HEK293 (cell line): ENCODE results near the gene STING1.

Experiments
- CTCF ChIA-PET: fragments of 350-600 bp; formaldehyde crosslinking; extraction: SDS; loops from one replicate; lab custom pipeline; 2021; ENCODE audit warnings: antibody characterized with exemption; lab: Yijun Ruan, JAX
- POLR2A ChIA-PET: fragments of 300-600 bp; formaldehyde crosslinking; extraction: SDS; loops from one replicate; lab custom pipeline; 2020; ENCODE audit warnings: antibody characterized with exemption, inconsistent platforms; lab: Yijun Ruan, JAX
- H3K27ac ChIP-seq: fragments of 200-500 bp; sonication (Bioruptor generic); 2 replicates; pipeline ENCODE4 v1.5.1; 2014; ENCODE audit warnings: low read depth, low read length, control low read depth, inconsistent platforms; ENCODE audit errors: extremely low read depth
- H3K36me3 ChIP-seq, 2 experiments: fragments of 200-500 bp in 1 of 2; sonication (Bioruptor generic) in 1 of 2; 1 replicate in 1 of 2; 2 replicates in 1 of 2; pipeline ENCODE4 v1.5.1; 2014 to 2017; ENCODE audit warnings: inconsistent platforms in 2 of 2, low read length in 2 of 2; ENCODE audit not compliant: control insufficient read depth in 2 of 2, insufficient read depth in 1 of 2
- H3K4me1 ChIP-seq: fragments of 200-500 bp; sonication (Bioruptor generic); 2 replicates; pipeline ENCODE4 v1.5.1; 2014; ENCODE audit warnings: mild to moderate bottlenecking, low read length, inconsistent platforms; ENCODE audit not compliant: control insufficient read depth, insufficient read depth
- H3K4me3 ChIP-seq: 2 replicates; pipeline ENCODE4 v1.5.1; 2011; ENCODE audit warnings: low read depth, mild to moderate bottlenecking, control low read depth, low read length, moderate library complexity
- H3K9me3 ChIP-seq: fragments of 200-500 bp; sonication (Bioruptor generic); 2 replicates; pipeline ENCODE4 v1.5.1; 2014; ENCODE audit warnings: low read depth, low read length, inconsistent platforms; ENCODE audit not compliant: control insufficient read depth, insufficient read depth
- FEZF1 ChIP-seq: fragments of 450-650 bp; formaldehyde crosslinking; IDR thresholded peaks from 2 replicates; pipeline ENCODE4 v1.5.1; 2016; ENCODE audit warnings: missing biosample characterization, missing genetic modification characterization
- MEIS1 ChIP-seq: sonication (generic); formaldehyde crosslinking; IDR thresholded peaks from 2 replicates; pipeline ENCODE4 v1.8.1; 2022; ENCODE audit warnings: missing genetic modification reagents, mild to moderate bottlenecking, borderline replicate concordance
- PATZ1 ChIP-seq: fragments of 450-650 bp; formaldehyde crosslinking; IDR thresholded peaks from 2 replicates; pipeline ENCODE4 v1.5.1; 2016; ENCODE audit warnings: missing biosample characterization, missing genetic modification characterization
- REST ChIP-seq: fragments of 450-650 bp; formaldehyde crosslinking; IDR thresholded peaks from 2 replicates; pipeline ENCODE4 v1.5.1; 2016; ENCODE audit warnings: missing biosample characterization, missing genetic modification characterization
- ZBTB1 ChIP-seq: fragments of 450-650 bp; formaldehyde crosslinking; IDR thresholded peaks from 2 replicates; pipeline ENCODE4 v1.5.1; 2016; ENCODE audit warnings: missing biosample characterization, missing genetic modification characterization
- ZBTB49 ChIP-seq: fragments of 450-650 bp; formaldehyde crosslinking; IDR thresholded peaks from 2 replicates; pipeline ENCODE4 v1.5.1; 2016; ENCODE audit warnings: missing biosample characterization, missing genetic modification characterization, low read depth
- ZBTB6 ChIP-seq: fragments of 450-650 bp; formaldehyde crosslinking; IDR thresholded peaks from 2 replicates; pipeline ENCODE4 v1.5.1; 2017; ENCODE audit warnings: missing biosample characterization, missing genetic modification characterization
- ZNF132 ChIP-seq: fragments of 450-650 bp; formaldehyde crosslinking; IDR thresholded peaks from 2 replicates; pipeline ENCODE4 v1.5.1; 2017; ENCODE audit warnings: missing biosample characterization, missing genetic modification characterization, borderline replicate concordance
- ZNF202 ChIP-seq: fragments of 450-650 bp; formaldehyde crosslinking; IDR thresholded peaks from 2 replicates; pipeline ENCODE4 v1.5.1; 2016; ENCODE audit warnings: missing biosample characterization, missing genetic modification characterization, borderline replicate concordance
- ZNF394 ChIP-seq: fragments of 450-650 bp; formaldehyde crosslinking; IDR thresholded peaks from 2 replicates; pipeline ENCODE4 v1.5.1; 2016; ENCODE audit warnings: missing biosample characterization, missing genetic modification characterization, mild to moderate bottlenecking, moderate library complexity, borderline replicate concordance
- ZNF416 ChIP-seq: fragments of 450-650 bp; formaldehyde crosslinking; IDR thresholded peaks from 2 replicates; pipeline ENCODE4 v1.5.1; 2016; ENCODE audit warnings: missing biosample characterization, missing genetic modification characterization
- ZNF529 ChIP-seq: fragments of 450-650 bp; formaldehyde crosslinking; IDR thresholded peaks from 2 replicates; pipeline ENCODE4 v1.5.1; 2017; ENCODE audit warnings: missing genetic modification characterization, missing biosample characterization; ENCODE audit not compliant: insufficient replicate concordance
- ZNF561 ChIP-seq: fragments of 450-650 bp; IDR thresholded peaks from 2 replicates; pipeline ENCODE4 v1.5.1; 2018; ENCODE audit warnings: missing biosample characterization, missing genetic modification characterization, borderline replicate concordance
- ZNF596 ChIP-seq: fragments of 450-650 bp; IDR thresholded peaks from 2 replicates; pipeline ENCODE4 v1.5.0; 2018; ENCODE audit warnings: missing biosample characterization, mild to moderate bottlenecking, missing genetic modification characterization, moderate library complexity
- ZNF660 ChIP-seq: fragments of 450-650 bp; IDR thresholded peaks from 2 replicates; pipeline ENCODE4 v1.5.1; 2018; ENCODE audit warnings: missing biosample characterization, mild to moderate bottlenecking, missing genetic modification characterization
- ZNF670 ChIP-seq: fragments of 450-650 bp; formaldehyde crosslinking; IDR thresholded peaks from 2 replicates; pipeline ENCODE4 v1.5.1; 2016; ENCODE audit warnings: missing biosample characterization, missing genetic modification characterization, low read depth
- ZXDB ChIP-seq: fragments of 450-650 bp; formaldehyde crosslinking; IDR thresholded peaks from 2 replicates; pipeline ENCODE4 v1.5.1; 2016; ENCODE audit warnings: missing biosample characterization, missing genetic modification characterization

STING1 gene

GRCh38 chr5:139461698-139462097 is 20.9 kb downstream of the STING1 start:
- H3K27ac ChIP-seq = no peak overlapping the region
- no peak overlapping the region for H3K4me3 ChIP-seq
- no peak for TF ChIP-seq ZNF670 (tag by site-specific recombination)
- TF ChIP-seq ZNF394 (tag by site-specific recombination) = no peak
- TF ChIP-seq FEZF1 (tag by site-specific recombination) = no peak
- no peak for TF ChIP-seq ZXDB (tag by site-specific recombination)
- TF ChIP-seq ZBTB1 (tag by site-specific recombination) = no peak
- TF ChIP-seq ZBTB6 = no peak
- TF ChIP-seq ZNF660 (tag by site-specific recombination) = no peak
- TF ChIP-seq ZNF416 = no peak
- no peak for TF ChIP-seq ZNF202 (tag by site-specific recombination)
- TF ChIP-seq ZBTB49 (tag by site-specific recombination) = no peak
- no peak for TF ChIP-seq ZNF596 (tag by site-specific recombination)
- no peak for TF ChIP-seq ZNF529 (tag by site-specific recombination)
- TF ChIP-seq MEIS1 (CRISPR knock-in tag) = no peak
- TF ChIP-seq PATZ1 (tag by site-specific recombination) = no peak
- no peaks in the 10 kb centered on the region; the same call in 1 of the 2 replicates for H3K4me1 ChIP-seq
- H3K9me3 ChIP-seq = no peaks in the 10 kb centered on the region
- ChIA-PET CTCF (interaction anchor here (1.2 kb wide), 1 partner anchor 56 kb away, joined by 3 read pairs; no protein-coding TSS in a partner anchor), POLR2A (no interaction called here)
- H3K36me3 ChIP-seq = no peaks in the 10 kb centered on the region; a peak in 1 of 3 replicates

- Histone ChIP-seq H3K4me3 (no peak overlapping the region), H3K4me1 (no peaks in the 10 kb centered on the region; the same call in 1 of the 2 replicates)
- ChIA-PET POLR2A (no interaction called here), CTCF (no interaction called here)
- no peak for TF ChIP-seq ZXDB (tag by site-specific recombination)
- TF ChIP-seq ZNF132 = no peak
- TF ChIP-seq, all 188 proteins: peak for 0
- H3K9me3 ChIP-seq = no peaks in the 10 kb centered on the region
- no peak overlapping the region for H3K27ac ChIP-seq
- no peaks in the 10 kb centered on the region; a peak in 1 of 3 replicates for H3K36me3 ChIP-seq
Measured at GRCh38 chr5:139461176-139461575, 21.4 kb downstream of the STING1 start.

GRCh38 chr5:139460455-139460854 is 22.1 kb downstream of the STING1 start:
- Histone ChIP-seq H3K36me3 (no peaks in the 10 kb centered on the region; a peak in 1 of 3 replicates), H3K27ac (no peak overlapping the region), H3K4me1 (no peaks in the 10 kb centered on the region; the same call in 1 of the 2 replicates), H3K9me3 (no peaks in the 10 kb centered on the region), H3K4me3 (no peak overlapping the region)
- ChIA-PET CTCF (no interaction called here), POLR2A (no interaction called here)
- TF ChIP-seq ZNF561 (tag by site-specific recombination) (no peak), REST (tag by site-specific recombination) (no peak)
- TF ChIP-seq, all 188 proteins: peak for 0
